AG09319 (cell line): ENCODE data around the gene ROBO1.

ENCODE experiments used
- DNase-seq: peaks from one replicate; pipeline ENCODE4 v3.0.0-alpha.2; 2010; ENCODE audit warnings: low read depth; ENCODE audit errors: extremely low read depth
- CTCF ChIP-seq: IDR thresholded peaks from 2 replicates; pipeline ENCODE4 v1.5.1; 2011; ENCODE audit warnings: low read depth, mild to moderate bottlenecking, inconsistent platforms, low read length, moderate library complexity

ROBO1 gene

GRCh38 chr3:78629544-78629943, 1138.3 kb downstream of the ROBO1 start:
- no peak for DNase-seq
- no peak for TF ChIP-seq CTCF

- no peak for TF ChIP-seq CTCF
- DNase-seq: no peak
Measured at GRCh38 chr3:78621061-78621716, 1146.6 kb downstream of the ROBO1 start.

GRCh38 chr3:78614486-78614885, 1153.3 kb downstream of the ROBO1 start:
- no peak for TF ChIP-seq CTCF
- no peak for DNase-seq

GRCh38 chr3:78613421-78613879, 1154.3 kb downstream of the ROBO1 start:
- no peak for TF ChIP-seq CTCF
- no peak for DNase-seq

- no peak for DNase-seq
- TF ChIP-seq CTCF: no peak
Measured at GRCh38 chr3:78611278-78611677, 1156.5 kb downstream of the ROBO1 start.

GRCh38 chr3:78610462-78611125, 1157.2 kb downstream of the ROBO1 start:
- no peak for DNase-seq

More at GRCh38 chr3:78610462-78611125, 1157.2 kb downstream of the ROBO1 start:
- no peak for TF ChIP-seq CTCF
